NCI-H1930 (cell line): ENCODE measurements around the gene SYCP1.
"Not testable (repeated sequence)": the region's sequence is repeated elsewhere in the genome, so short reads cannot be mapped to it uniquely, and the experiment has no call there.

Source experiments
- DNase-seq, 2 experiments: peaks; one replicate each; lab custom pipeline; 2025; lab: John Stamatoyannopoulos, UW

Gene SYCP1

DNA sequence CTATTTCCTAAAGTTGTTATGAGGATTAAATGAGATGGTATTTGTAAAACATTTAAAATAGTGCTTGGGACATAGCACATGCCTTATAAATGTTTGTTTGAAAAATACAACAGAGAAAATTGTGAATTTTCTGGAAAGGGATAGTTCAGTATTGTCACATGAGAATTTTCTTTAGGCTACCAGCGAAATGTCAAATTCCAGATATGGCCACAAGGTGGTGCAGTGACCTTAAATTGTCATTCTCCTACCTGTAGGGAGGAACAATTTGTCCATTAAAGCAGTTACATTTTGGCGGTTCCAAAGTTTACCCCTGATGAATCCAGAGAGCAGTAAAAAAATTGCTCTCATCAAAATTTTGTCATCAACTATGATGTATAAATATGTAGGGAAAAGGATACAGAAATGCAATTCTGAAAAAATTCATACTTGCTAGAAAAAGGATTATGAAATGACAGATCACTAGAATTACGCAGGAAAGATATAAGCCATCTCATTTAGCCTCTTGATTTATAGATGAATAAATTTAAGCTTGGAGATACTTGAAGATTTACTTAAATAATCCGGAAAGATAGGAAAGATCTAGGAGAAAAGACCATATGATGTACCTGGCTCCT is 124.7 kb downstream of the SYCP1 start:
- DNase-seq: no peak

DNA sequence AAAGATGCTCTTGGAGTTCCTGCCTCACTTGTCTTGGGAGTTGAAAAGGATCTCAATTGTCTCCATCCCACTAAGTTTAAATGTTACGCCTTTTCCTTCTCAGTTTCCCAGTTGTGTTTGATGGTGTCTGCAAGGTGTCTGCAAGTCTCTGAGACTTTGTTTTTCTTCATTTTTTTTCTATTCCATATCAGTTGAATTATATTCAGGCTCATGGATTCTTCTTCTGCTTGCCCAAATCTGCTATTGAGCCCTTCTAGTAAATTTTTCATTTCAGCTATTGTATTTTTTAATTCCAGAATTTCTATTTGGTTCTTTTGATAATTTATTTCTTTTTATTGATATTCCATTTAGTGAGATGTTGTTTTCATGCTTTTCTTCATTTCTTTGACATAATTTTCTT is 127.6 kb downstream of the SYCP1 start:
- DNase-seq: no peak

DNA sequence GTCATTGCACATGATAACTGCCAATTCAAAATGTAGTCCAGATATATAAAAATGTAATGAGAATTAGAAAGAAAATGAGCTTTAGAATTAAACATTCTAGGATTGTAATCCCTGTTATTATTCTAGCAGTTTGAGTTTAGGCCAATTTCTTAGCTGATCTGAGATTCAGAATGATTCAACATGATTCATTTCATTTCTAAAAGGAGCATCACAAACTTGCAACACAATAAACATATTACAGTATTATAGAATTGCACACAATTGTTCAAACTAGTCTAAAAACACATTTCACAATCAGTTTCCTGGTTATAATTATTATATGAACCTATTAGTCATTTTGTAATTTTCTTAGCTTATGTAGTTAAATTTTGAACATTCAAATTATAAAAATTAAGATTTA is 131.6 kb downstream of the SYCP1 start:
- DNase-seq: no peak

DNA sequence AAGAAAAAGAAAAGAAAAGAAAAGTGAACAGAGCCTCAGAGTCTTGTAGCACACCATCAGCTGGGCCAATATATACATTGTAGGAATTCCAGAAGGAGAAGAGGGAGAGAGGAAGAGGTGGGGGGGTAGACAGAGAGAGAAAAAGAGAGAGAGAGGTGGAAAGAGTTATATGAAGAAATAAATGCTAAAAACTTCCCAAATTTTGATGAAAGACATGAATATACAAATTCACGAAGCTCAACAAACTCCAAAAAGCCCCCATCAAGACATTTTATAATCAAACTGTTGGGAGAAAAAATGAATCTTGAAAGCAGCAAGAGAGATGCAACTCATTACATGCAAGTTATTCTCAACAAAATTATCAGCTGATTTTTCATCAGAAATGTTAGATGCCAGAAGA is 133.4 kb downstream of the SYCP1 start:
- no peak for DNase-seq

DNA sequence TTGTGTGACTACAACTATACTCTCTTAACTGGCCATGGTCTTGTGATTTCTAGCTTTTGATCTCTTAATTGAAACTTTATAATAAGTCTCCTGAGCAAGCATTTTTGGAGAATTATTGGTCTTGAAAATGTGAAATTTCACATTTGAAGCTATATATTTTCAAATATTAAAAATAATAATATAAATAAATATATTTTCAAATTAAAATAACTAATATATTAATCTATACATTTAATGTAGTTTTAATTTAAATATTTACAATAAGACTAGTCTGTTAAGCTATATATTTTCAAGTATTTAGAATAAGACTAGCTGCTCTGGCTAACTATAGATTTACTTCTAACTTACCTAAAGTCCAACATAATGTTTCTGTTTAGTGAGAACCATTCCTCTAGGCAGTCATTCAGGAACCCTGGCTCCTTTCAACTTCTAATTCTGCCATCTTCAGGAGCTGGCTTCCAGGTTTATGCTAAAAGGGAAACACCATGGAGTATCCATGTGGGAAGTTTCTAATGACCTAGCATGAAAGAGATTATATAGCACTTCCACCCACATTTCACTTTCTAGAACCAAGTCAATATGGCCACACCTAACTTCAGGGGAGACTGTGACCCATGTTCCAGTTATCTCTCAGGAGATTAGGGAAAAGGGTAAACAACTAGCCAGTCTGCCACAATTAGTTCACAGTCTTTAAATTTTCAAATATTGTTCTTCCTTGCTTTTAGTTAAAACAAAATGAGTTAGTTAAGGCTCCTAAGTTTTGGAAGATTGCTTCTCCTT is 143.0 kb downstream of the SYCP1 start:
- DNase-seq: no peak

DNA sequence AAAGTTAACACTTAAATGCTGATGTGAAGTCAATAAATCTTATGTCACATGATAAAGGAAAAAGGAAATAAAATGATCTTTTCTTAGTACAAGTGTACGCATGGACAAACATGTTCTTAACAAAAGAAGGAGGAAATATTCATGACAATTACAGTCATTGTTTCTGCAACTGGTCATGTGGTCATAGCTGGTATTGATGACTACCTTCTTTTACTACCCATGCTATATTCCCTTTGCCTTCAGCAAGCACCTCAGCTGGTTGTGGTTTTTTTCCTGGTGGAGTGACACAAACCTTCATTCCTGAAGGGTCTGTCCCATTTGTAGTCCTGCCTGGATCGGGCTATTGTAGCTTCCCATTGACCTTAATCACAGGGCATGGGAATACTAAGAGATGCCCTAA is 151.5 kb downstream of the SYCP1 start:
- no peak for DNase-seq

DNA sequence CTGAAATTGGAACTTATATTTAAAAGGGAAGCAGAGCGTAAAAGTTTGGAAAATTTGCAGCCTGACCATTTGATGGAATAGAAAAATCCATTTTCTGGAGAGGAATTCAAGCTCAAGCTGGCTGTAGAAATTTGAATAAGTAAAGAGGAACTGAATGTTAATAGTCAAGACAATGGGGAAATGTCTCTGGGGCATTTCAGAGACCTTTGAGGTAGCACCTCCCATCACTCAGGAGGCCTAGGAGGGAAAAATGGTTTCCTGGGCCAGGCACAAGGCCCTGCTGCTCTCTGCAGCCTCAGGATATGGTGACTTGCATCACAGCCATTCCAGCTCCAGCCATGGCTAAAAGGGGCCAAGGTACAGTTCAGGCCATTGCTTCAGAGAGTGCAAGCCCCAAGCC is 157.3 kb downstream of the SYCP1 start:
- no peak for DNase-seq

DNA sequence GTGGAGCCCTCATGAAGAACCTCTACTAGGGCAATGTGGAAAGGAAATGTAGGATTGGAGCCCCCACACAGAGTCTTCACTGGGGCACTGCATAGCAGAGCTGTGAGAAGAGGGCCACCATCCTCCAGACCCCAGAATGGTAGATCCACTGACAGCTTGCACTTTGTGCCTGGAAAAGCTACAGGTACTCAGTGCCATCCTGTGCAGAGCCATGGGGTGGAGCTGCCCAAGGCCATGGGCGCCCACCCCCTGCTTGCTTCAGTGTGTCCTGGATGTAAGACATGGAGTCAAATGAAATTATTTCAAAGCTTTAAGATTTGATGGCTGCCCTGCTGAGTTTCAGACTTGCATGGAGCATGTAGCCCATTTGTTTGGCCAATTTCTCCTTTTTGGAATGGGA is 157.8 kb downstream of the SYCP1 start:
- DNase-seq: no peak

DNA sequence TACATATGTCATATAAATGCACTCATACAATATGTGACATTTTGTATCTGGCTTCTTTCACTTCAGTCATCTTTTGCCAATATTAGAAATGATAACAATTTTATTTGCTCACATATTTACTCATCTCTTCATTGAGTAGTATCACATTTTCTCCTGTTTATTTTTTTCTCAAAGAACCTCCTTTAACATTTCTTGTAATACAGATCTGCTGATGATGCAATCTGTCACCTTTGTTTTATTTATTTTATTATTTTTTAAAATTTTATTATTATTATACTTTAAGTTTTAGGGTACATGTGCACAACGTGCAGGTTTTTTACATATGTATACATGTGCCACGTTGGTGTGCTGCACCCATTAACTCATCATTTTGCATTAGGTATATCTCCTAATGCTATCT is 159.1 kb downstream of the SYCP1 start:
- DNase-seq: no peak

DNA sequence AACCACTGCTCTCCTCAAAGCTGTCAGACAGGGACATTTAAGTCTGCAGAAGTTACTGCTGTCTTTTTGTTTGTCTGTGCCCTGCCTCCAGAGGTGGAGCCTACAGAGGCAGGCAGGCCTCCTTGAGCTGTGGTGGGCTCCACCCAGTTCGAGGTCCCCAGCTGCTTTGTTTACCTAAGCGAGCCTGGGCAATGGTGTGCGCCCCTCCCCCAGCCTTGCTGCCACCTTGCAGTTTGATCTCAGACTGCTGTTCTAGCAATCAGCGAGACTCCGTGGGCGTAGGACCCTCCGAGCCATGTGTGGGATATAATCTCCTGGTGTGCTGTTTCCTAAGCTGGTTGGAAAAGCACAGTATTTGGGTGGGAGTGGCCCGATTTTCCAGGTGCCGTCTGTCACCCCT is 164.9 kb downstream of the SYCP1 start:
- not testable (repeated sequence) for DNase-seq

DNA sequence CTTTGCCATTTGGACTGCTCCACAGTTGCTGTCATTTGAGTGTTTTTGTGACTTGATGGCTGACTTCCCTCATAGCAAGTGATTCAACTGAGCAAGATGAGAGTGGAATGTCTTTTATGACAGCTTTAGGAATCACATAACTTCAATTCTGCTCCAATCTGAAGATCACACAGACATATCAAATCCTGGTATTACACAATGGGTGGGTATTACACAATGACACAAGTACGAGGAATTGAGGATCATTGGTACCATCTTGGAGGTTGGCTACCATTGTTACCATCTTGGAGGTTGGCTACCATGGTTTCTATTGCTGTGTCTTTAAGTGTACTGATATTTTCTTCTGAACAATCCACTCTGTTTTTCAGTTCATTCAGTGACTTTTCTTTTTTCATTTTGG is 166.5 kb downstream of the SYCP1 start:
- DNase-seq: no peak

DNA sequence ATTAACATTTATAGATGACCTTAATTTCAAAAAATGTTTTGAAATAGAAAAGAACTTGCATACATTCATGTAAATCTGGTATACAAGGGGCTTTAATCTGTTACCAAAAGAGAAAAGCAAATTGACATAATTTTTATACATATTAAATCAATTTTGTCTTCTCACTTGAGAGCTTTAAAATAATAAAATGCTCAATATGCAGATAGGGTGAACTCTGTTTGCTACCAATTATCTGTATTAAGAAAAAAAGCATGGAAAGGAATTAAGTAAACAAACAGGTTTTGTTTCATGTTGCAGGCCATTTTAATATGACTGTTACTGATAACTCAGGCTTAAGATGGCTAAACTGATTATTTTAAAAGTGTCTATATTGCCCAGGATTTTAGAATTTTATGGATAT is 168.9 kb downstream of the SYCP1 start:
- DNase-seq: no peak

DNA sequence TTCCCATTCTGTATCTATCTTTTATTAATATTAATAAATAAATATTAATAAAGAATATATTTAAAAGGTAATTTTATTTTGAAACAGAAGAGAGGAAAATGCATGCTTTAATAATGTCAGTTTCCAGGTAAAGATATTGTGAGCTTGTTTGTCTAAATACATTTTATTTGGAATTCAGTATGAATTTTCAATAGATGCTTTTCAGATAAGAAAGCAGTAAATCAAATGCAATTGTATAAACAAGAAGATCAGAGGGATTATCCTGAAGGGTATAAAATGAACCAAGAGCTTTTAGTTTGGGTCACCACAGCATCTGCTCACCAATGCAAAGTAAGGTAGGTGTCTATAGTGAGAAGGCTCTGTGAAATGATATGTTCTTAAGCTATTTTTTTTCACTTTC is 174.9 kb downstream of the SYCP1 start, which contains the start of gene TSHB:
Gene TSHB (plus strand): TSS at position 301 of the 400 bp plus-strand sequence. CDS start 3,537 bp downstream, outside the sequence.
- no peak for DNase-seq

DNA sequence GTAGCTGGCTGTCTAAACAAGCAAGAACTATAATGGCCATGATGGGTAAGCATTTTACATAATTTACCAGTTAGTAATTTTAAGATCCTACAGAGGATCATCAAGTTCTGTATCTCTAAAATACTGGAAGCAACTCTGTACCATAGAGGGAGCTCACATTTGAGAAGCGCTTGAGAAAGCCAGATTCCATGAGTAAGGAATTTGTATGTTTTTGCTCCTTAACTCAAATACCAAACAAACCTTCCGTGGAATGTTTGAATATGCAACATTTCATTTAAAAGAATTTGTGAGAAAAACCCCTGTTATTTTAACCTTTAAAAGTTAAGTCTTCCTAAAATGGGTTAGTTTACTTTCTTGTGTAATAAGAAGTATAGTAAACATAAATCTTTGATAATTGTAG is 176.9 kb downstream of the SYCP1 start:
- no peak for DNase-seq

DNA sequence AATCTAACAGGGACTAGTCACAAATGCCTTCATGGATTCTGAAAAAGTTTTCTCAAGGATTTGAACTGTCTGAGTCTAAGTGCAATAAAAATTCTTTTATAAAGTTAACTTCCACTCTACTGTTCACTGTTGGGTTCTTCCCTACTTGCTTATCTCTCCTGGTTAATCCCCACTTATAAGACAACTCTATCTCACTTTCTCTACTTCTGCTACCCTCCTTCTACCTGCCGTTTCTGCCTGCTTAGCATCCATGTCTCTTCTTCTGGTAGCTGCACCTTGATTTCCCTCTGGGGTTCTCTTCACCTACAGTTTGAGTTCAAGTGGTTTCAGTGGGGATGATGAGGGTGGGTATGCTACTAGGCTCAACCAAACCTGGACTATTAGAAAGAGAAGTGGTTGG is 181.0 kb downstream of the SYCP1 start:
- DNase-seq: no peak

DNA sequence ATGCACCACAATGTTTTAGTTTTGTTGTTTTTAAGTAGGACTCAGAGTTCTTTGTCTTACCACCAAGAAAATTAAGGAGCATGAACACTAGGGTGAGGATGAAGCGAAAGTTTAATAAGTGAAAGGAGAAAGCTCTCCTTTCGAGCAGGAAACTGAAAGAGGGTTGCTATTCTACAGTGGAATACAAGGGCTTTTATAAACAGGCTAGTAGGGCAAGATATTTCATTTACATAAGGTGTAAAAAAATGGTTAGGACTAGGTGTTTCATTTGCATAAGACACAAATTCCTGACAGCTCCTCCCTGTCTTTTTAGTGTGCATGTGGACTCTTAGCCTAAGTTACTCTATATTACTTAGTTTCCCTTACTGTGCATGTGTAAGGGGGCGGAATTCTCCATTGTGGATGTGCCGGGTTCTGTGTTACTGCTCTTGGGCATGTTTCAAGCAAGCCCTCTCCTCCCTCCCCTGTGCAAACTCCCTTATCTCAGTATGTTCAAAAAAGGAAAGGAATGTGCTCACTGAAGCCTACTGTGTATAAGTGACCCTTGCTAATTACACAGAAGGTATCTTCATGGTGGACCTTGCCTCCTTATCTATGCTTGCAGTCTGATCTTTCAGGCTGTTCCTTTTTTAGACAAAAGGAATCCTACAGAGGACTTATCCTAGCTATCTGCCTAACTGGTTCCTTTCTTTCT is 182.3 kb downstream of the SYCP1 start:
- DNase-seq: no peak

DNA sequence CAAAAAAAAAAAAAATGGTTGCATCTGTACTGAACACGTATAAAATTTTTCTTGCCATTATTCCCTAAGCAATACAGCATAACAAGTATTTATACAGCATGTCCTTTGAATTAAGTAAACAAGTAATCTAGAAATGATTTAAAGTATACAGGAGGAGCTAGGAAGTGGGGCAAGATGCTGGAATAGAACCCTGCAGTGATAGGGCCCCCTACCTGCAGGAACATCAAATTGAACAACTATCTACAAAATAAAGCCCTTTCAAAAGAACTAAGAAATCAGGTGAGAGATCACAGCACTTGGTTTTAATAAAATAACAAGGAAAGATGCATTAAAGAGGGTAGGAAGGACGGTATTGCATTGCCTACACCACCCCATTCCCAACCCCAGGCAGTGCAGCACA is 185.8 kb downstream of the SYCP1 start:
- no peak for DNase-seq

DNA sequence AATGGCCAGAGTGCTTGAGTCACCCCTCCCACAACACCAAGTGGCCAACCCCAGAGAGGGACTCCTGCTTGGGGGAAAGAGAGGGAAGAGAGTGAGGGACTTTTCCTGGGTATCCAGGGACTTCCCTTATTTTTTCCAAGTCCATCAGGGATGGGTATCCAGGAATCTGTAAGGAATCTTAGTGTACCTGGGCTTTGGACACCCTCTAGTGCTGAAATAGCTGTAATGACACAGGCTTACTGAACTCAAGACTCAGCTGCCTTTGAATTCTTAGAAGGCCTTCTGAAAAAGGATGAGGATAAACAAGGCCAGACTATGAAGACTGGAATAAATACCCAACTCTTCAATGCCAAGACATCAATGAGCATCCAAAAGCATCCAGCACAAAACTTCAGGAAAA is 187.0 kb downstream of the SYCP1 start:
- DNase-seq: no peak
